HG02870 (cell line): ENCODE results near the gene MAST4.

Experiments used
- ATAC-seq: cut with Tn5 transposase; IDR thresholded peaks from one replicate; pipeline ENCODE4 v1.9.1; 2021; ENCODE audit warnings: mild to moderate bottlenecking, moderate library complexity; ENCODE audit not compliant: unreplicated experiment

Gene MAST4

GRCh38 chr5:67216564-67216963, 620.4 kb downstream of the MAST4 start:
- ATAC-seq, result no peak
